Measurements from ENCODE around the gene SMC6.

SMC6 gene

DNA sequence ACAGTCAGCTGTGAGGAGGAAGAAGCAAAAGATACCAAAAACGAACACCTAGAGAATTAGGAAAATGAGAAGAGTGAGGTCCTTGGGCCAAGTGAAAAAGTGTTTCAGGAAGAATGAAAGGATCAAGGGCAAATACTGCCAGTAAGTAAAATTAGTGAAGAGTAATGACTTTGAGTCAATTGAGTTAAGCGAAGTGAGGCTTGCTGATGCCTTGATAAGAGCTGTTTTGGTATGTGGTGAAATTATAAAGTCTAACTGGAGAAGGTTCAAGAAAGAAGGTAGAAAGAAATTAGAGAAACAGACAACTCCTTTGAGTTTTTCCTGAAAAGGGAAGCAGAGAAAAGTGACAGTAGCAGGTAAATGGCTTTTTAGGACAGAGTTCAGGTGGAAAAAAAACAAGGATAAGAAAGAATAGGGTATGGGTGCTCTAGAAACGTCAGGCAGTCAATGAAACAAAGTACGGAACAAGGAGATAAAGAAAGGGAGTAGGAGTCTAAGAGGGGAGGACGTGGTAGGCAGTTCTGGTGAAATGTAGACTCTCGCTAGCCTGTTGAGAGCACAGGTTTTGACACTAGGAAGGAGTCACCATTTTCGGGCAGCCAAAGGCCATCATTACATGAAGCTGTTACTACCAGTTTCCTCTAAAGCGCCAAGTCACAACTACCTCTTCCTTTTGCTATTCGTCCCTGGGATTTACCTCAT is 42.9 kb downstream of the SMC6 start:
- no peak for DNase-seq

GRCh38 chr2:17709897-17710296 is 43.7 kb downstream of the SMC6 start:
- DNase-seq, result no peak

- no peak for DNase-seq
These were observed 45.1 kb downstream of the SMC6 start for GRCh38 chr2:17708501-17708900.

GRCh38 chr2:17706845-17707244 is 46.8 kb downstream of the SMC6 start:
- no peak for DNase-seq

GRCh38 chr2:17690776-17691175 is 62.8 kb downstream of the SMC6 start:
- DNase-seq, result no peak

DNA sequence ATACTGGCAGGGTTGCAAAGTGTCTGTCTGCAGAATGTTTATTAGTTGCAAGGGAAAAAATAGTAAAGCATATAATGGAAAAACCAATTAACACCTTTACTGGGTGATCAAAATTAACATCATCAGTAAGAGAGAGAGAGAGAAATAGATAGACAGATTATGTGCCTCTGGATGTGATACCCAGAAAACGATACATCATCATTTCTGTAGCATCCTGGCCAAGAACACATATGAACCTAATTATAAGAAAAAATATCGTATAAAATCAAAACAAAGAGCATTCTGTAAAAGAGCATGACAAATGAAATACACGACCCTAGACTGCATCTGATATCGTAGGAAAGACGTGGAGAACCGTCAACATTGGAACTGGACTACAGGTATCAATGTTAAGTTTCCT is 64.6 kb downstream of the SMC6 start:
- DNase-seq, result no peak

DNA sequence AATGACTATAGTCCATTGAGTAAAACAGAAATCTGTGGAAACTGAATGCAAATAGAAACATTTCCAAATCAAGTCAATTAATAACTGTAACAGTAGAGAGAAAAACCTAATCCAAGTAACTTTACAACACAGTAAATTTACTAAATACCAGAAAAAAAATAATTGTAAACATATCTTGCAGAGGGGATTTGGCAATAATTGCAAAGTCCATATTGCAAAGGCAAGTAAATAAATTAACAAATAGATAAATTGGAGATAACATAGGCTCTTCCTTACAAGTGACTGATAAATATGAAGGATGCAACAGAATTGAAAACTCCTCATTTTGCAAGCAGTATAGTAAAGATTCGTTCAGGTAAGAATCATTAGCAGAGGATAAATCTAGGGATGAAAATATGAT is 65.0 kb downstream of the SMC6 start:
- DNase-seq, result no peak

- DNase-seq, result no peak
These were observed 69.6 kb downstream of the SMC6 start for GRCh38 chr2:17683981-17684380.

- DNase-seq, result no peak
These were observed 71.3 kb downstream of the SMC6 start for GRCh38 chr2:17682098-17682857.

GRCh38 chr2:17680119-17680518 is 73.5 kb downstream of the SMC6 start:
- DNase-seq, result no peak

DNA sequence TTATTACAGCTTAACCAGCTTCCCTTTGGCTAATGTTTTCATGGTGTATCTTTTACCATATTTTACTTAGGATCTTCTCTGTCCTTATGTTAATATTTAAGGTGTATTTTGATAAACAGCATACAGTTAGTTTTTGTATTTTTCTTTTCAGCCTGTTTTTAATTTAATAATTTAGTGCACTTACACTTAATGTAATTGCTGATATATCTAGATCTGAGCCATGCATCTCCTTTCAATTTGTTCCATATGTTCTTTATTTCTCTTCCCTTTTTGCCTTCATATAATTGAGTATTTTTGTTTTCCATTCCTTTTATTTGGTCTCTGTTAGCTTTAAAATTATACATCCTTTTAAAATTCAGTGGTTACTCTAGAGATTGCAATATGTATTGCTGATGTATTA is 78.8 kb downstream of the SMC6 start:
- DNase-seq, result no peak

DNA sequence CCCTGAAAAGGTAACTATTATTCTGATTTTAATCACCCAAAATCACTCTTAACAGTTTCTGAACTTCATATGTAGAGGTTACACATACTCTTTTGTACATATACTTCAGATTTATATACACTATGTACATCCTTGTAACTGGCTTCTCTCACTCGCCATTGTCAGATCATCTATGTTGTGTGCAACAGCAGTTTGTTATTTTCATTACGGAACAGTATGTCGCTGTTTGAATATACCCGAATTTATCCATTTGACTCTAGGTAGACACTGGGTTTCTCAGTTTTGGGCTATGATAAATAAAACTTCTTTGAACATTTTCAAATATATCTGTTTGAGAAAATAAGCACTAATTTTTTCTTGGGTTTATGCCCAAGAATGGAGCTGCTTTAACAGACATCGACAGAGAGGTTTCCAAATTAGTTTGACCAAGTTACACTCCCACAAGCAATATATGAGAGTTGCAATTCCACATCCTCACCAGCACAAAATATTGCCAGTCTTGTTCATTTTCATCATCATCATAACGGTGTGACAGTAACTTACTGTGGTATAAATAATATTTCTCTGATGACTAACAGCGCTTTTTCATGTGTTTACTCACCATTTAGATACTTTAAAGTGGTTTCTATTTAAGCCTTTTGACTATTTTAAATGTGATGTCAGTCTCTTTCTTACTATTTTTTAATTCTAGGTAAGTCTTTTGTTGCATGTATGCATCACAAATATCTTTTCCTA is 80.9 kb downstream of the SMC6 start:
- DNase-seq, result no peak

GRCh38 chr2:17667898-17668297 is 85.7 kb downstream of the SMC6 start:
- DNase-seq, result no peak

DNA sequence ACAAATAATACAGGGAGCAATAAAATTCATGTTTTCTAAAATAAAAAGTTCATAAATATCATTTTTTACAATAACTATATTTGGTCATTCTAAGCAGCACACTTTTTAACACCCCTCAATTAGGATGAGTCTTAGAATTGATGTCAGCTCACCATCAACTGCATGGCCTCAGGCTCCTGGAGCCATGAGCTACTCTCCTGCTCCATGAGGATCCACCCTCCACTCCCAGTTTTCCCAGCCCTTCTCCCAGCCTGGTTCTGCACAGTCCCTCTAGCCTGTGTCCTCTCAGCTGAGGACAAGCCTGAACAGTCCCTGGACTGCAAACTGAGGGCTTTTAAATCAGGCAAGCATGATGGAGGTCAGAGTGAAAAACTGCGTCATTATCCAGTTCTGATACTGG is 89.1 kb downstream of the SMC6 start:
- no peak for DNase-seq

DNA sequence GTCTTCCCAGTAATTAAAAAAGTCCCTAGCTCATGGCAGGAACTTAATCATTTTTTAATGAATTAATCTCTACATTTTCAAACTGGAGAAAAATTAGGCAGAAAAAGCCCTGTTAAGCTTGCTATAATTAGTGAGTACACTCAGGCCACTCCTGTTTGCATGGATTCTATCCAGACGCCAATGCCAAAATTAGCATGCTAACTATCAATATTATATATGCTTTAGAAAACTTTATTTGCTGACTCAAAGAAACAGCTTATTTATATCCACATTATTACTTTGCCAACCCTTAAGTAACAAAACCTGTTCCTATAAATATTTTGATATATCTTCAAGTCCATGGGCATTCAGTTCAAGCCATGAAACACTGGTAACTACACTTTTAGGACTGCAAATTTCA is 90.9 kb downstream of the SMC6 start:
- DNase-seq, result no peak

GRCh38 chr2:17661460-17661859 is 92.2 kb downstream of the SMC6 start:
- no peak for DNase-seq

GRCh38 chr2:17660219-17660618 is 93.4 kb downstream of the SMC6 start:
- no peak for DNase-seq

- no peak for DNase-seq
These were observed 95.3 kb downstream of the SMC6 start for GRCh38 chr2:17658251-17658843.

- DNase-seq, result no peak
These were observed 95.9 kb downstream of the SMC6 start for GRCh38 chr2:17657759-17658158.

GRCh38 chr2:17652681-17653394 is 100.8 kb downstream of the SMC6 start:
- DNase-seq, result no peak

DNA sequence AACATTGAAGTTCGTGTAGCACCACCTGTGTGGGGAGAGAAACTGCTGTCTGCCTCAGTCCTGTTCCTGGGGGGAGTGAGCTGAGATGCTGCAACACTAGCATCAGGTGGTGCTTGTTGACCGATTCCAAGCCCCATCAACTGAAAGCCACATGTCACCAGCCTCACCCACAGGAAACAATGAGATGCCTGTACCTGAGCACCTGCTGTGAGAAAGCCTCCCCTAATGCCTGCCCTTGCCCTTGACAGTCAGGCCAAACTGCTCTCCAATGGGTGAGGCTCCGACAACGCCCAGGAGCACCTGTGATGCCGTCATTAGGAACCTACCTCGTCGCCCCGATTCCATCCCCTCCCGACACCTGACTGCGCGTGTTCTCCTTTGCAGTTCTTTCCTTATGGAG is 104.6 kb downstream of the SMC6 start:
- no peak for DNase-seq

- no peak for DNase-seq
These were observed 105.0 kb downstream of the SMC6 start for GRCh38 chr2:17648581-17648980.

All from NCI-H1048 (cell line).